HTR-8/SVneo (cell line): Measurements from ENCODE around the gene ARHGEF7.

Experiments used
- DNase-seq: peaks from one replicate; pipeline ENCODE4 v3.0.0; 2011; ENCODE audit warnings: low spot score, mixed read lengths; ENCODE audit not compliant: insufficient read length
- FAIRE-seq: peaks from 2 replicates; lab custom pipeline; 2011; peaks lifted over from hg19 to GRCh38; lab: Jason Lieb, UNC

Gene ARHGEF7

GRCh38 chr13:111327730-111328573 lies 212.8 kb downstream of the ARHGEF7 start:
- FAIRE-seq = no peak
- no peak for DNase-seq

- no peak for FAIRE-seq
- no peak for DNase-seq
Observed at GRCh38 chr13:111328574-111329410, 213.7 kb downstream of the ARHGEF7 start.

DNA sequence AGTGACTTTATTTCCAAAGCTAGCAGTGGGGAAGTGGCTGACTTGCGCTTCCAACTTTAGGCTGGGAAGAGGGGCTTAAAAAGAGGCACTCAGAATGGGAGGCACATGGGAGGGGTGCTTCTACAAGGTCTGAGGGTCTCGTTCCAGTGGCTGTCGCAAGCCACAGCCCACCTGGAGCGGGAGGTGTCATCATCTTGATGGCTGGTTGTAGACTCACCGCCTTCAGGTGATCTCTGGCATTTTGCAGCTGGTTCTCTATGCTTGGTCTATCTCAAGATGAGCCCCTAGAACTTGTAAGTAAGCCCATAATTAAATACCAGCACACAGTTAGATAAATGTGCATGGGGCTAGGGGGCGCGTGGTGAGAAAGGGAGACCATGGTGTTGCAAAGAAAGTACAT lies 214.5 kb downstream of the ARHGEF7 start:
- no peak for FAIRE-seq
- no peak for DNase-seq

DNA sequence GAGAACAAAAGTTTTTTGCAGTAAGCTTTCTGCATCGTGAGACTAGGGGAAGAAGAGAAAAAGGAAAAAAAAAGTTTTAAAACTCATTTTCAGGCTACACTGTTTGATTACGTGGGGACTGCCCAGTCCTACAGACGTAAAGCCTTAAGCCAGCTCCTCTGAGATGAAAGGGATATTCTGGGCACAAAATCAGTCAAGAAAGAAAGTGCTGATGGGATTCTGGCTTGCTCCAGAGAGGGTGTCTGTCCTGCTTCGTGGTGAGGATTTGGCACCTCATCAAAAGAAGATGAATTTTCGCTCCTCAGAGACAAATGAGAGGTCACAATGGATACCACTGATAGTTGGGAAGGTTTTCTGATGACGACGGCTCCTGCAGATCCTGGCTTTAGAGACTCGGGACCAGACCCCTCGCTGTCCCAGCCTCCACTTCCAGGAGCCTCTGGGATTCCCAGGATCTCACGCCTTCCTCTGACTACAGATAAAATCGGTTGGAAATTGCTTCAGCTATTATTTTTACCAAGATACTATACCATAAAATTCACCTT lies 215.0 kb downstream of the ARHGEF7 start:
- FAIRE-seq = no peak
- DNase-seq = no peak

DNA sequence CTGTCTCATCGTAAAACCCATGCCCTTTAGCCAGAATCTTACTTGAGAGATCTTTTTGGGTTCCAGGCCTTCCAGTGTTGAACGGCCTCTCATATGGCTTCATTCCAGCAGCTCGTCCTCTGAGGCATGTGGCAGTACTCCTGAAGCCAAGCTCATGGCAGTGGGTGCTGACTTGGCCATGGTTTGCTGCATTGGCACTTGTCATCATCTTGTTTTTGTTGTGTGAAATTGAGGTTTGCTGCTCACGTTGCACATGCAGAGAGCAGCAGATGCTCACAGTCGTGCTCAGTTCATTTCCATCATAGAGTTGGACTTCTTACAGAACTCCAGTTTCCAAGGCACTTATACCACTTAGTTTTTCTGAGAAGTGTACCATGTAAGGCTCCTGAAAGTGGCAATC lies 220.2 kb downstream of the ARHGEF7 start:
- no peak for FAIRE-seq
- DNase-seq = no peak

DNA sequence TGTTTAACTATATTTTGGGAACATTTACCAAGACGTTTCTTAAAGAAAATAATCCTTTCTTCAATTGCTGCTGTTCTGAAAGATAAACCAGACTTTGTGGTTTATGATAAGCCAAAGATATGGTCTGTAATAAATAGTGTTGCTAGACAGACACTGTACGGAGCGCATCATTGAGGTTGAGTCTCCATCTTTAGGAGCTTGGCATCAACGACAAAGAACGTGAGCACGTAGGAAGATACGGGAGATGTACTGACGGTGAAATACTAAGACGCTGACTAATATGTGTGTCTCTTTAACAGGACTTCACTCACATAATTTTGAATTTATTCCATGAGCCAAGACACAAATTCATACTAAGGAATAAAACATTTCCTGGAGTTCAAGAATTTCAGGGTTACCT lies 221.6 kb downstream of the ARHGEF7 start:
- DNase-seq (no peak), FAIRE-seq (no peak)

- FAIRE-seq (no peak), DNase-seq (no peak)
Observed at GRCh38 chr13:111337206-111337605, 222.1 kb downstream of the ARHGEF7 start.

GRCh38 chr13:111337741-111338140 lies 222.6 kb downstream of the ARHGEF7 start:
- FAIRE-seq (no peak), DNase-seq (no peak)

- DNase-seq (no peak), FAIRE-seq (no peak)
Observed at GRCh38 chr13:111338841-111339240, 223.7 kb downstream of the ARHGEF7 start.

DNA sequence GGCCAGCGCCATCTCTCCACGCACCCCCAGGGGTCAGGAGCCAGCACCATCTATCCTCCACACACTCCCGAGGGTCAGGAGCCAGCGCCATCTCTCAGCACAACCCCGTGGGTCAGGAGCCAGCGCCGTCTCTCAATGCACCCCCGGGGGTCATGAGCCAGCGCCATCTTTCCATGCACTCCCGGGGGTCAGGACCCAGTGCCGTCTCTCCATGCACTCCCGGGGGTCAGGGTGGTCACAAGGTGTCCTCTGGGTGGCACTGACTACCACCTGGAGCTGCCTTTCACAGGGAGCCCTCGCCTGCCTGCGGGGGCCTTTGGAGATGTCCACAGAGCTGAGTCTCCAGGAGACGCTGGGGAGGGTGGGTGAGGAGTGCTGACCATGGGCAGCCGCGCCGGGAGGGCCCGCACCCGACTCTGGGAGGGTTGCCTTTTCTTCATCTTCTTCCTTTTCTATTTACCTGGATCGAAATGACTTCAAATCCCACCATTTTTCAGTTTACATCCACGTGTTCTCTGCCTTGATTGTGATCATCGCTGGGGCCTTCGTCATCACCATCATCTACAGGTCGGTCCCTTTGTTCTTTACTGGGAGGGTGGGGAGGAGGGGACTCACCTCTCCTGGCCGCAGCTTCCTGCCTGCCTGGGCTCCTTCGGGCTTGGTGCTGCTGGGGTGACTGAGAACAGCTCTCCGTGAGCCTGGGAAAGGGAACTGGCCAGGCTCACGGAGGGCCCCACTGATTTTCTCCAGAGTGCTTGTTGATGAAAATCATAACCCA lies 224.4 kb downstream of the ARHGEF7 start:
- no peak for DNase-seq
- FAIRE-seq = no peak

- FAIRE-seq = no peak
- no peak for DNase-seq
Observed at GRCh38 chr13:111341886-111342285, 226.8 kb downstream of the ARHGEF7 start.

DNA sequence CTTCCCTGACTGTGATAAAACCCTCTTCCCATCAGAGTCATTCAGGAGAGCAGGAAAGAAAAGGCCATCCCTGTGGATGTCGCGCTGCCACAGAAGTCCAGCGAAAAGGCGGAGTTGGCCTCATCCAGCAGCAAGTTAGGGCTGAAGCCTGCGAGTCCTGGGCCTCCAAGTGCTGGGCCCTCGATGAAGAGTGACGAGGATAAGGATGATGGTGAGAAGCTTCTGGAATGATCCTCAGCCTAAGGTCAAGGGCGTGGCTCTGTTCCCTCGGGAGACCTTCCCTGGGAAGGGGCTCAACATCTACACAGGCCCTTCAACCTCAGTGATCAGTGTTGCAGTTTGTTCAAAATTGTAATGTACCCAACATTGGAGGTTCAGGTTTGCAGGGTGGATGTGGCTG lies 227.6 kb downstream of the ARHGEF7 start:
- DNase-seq (no peak), FAIRE-seq (no peak)

- FAIRE-seq (no peak), DNase-seq (no peak)
Observed at GRCh38 chr13:111343186-111343805, 228.2 kb downstream of the ARHGEF7 start.

- DNase-seq (no peak), FAIRE-seq (no peak)
Observed at GRCh38 chr13:111344471-111345191, 229.5 kb downstream of the ARHGEF7 start.

DNA sequence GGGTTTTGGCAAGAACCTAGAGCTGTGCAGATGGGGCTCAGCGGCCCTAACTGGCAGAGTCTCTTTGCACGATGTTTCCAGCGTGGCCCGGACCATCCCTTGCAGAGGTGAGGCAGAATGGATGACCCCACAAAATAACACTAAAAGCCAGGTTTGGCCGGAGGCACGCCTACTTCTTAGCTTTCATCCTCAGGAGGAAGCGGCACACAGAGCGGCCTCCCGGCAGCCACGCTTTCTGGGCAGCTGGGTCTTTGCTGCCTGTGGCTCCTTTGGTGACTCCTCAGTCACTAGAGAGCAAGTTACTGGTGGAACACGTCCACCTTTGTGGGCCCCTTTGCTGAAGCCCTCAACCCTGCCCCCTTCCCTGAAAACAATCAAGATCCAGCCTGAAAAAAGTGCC lies 230.6 kb downstream of the ARHGEF7 start:
- no peak for FAIRE-seq
- no peak for DNase-seq

DNA sequence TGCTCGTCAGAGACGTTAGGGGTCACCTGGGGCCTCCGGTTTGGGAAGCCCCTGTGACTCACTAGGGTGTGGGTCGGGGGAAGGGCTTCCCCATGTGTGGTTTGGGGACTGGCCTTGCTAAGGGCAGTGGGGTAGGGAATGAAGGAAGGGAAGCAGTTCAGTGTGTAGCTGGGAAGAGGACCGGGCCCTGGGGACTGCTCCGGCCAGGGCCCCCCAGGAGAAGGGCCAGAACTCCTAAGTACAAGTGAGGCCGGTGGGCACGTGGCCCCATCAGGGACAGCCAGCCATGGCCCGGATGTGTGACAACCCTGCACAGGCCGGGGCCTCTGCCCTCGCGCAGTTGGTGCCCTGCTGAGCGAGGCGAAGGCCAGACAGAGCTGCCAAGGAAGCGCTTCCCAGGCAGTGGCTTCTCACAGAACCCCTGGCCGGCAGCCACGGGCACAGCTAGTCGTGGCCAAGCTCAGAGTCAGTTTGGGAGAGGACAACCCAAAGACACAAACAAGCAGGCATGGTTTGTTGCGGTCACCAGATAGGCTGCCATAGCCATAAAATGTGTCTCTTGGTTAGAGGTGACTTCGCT lies 231.1 kb downstream of the ARHGEF7 start:
- DNase-seq (no peak), FAIRE-seq (no peak)

GRCh38 chr13:111347438-111347837 lies 232.3 kb downstream of the ARHGEF7 start:
- no peak for DNase-seq
- FAIRE-seq = no peak

GRCh38 chr13:111353508-111353907 lies 238.4 kb downstream of the ARHGEF7 start:
- DNase-seq (no peak), FAIRE-seq (no peak)

- FAIRE-seq (no peak), DNase-seq (no peak)
Observed at GRCh38 chr13:111354789-111355188, 239.7 kb downstream of the ARHGEF7 start.
